ENCODE results near the gene GRIK3.

- TF ChIP-seq ZNF274 (IDR thresholded peaks at IDR 0.05; ENCODE audit: low read depth, low read length) (no peak), YY1 (IDR thresholded peaks at IDR 0.05; ENCODE audit: insufficient read depth, insufficient read length) (no peak), SUZ12 (IDR thresholded peaks at IDR 0.05; ENCODE audit: extremely low read depth, insufficient read depth, insufficient read length) (no peak)
Observed at GRCh38 chr1:36988321-36988720, 46.0 kb downstream of the GRIK3 start.

All from NT2/D1 (cell line).